ENCODE data around the gene ROR2.

ROR2 gene

GRCh38 chr9:91766315-91767069, 183.5 kb downstream of the ROR2 start:
- Histone ChIP-seq H2AFZ (ENCODE audit: low read length) (no peak overlapping the region), H3K27me3 (ENCODE audit: control insufficient read depth in 3 of 3, insufficient read depth in 3 of 3, low read depth in 1 of 3, low read length in 3 of 3) (no peaks in the 10 kb centered on the region)
- DNase-seq (ENCODE audit: low spot score) = no peak

GRCh38 chr9:91765296-91765695, 184.7 kb downstream of the ROR2 start:
- WGBS, 2 donors (ENCODE audit: extremely low coverage in 2 of 2, insufficient read length in 2 of 2, insufficient replicate concordance in 1 of 2) = no CpG with 5 or more reads among the region's 1 CpG
- Histone ChIP-seq H3K14ac (ENCODE audit: low read length) (no peak overlapping the region), H2BK120ac (ENCODE audit: low read depth, low read length) (no peak overlapping the region), H3K9ac (ENCODE audit: low read depth, low read length, poor library complexity) (no peak overlapping the region), H3K18ac (ENCODE audit: low read length) (no peak overlapping the region), H2BK5ac (ENCODE audit: low read length) (no peak overlapping the region), H3K27me3 (ENCODE audit: control insufficient read depth in 3 of 3, insufficient read depth in 3 of 3, low read depth in 1 of 3, low read length in 3 of 3) (no peaks in the 10 kb centered on the region), H3K27ac (replicated peaks; ENCODE audit: low read length) (no peak overlapping the region), H2BK12ac (ENCODE audit: low read length) (no peak overlapping the region), H3K4me1 (ENCODE audit: control insufficient read depth in 2 of 2, insufficient read depth in 1 of 2, low read depth in 1 of 2, low read length in 2 of 2) (no peaks in the 10 kb centered on the region), H4K8ac (ENCODE audit: low read depth, low read length) (no peak overlapping the region), H3K4ac (ENCODE audit: low read length) (no peak overlapping the region), H2AFZ (ENCODE audit: low read length) (no peak overlapping the region), H3K23ac (ENCODE audit: low read depth, low read length, poor library complexity) (no peak overlapping the region), H4K91ac (ENCODE audit: low read depth, low read length, poor library complexity) (no peak overlapping the region), H2AK5ac (ENCODE audit: low read depth, low read length) (no peak overlapping the region), H3K36me3 (replicated peaks in 1 of 2; ENCODE audit: control insufficient read depth in 2 of 2, insufficient read depth in 2 of 2, low read length in 2 of 2) (peaks cover 0 to 9% of the 10 kb centered on the region in 2 donors), H3K9me3 (replicated peaks in 1 of 2; ENCODE audit: control insufficient read depth in 2 of 2, insufficient read depth in 1 of 2, low read depth in 1 of 2, low read length in 2 of 2) (peaks cover 3 to 20% of the 10 kb centered on the region in 2 donors), H3K4me3 (ENCODE audit: low read length in 2 of 2) (no peak overlapping the region), H3K79me1 (ENCODE audit: low read depth, low read length) (peaks cover 1% of the 10 kb centered on the region), H2BK15ac (ENCODE audit: low read length) (no peak overlapping the region), H3K4me2 (ENCODE audit: insufficient read depth, low read length, poor library complexity, severe bottlenecking) (no peak overlapping the region)
- no peak for DNase-seq (ENCODE audit: low spot score)

More at GRCh38 chr9:91766315-91767069, 183.5 kb downstream of the ROR2 start:
- Histone ChIP-seq H3K4me2 (ENCODE audit: insufficient read depth, low read length, poor library complexity, severe bottlenecking) (no peak overlapping the region), H3K18ac (ENCODE audit: low read length) (no peak overlapping the region), H3K14ac (ENCODE audit: low read length) (no peak overlapping the region), H3K4ac (ENCODE audit: low read length) (no peak overlapping the region), H3K79me1 (ENCODE audit: low read depth, low read length) (peaks cover 1% of the 10 kb centered on the region), H4K91ac (ENCODE audit: low read depth, low read length, poor library complexity) (no peak overlapping the region), H3K36me3 (replicated peaks in 1 of 2; ENCODE audit: control insufficient read depth in 2 of 2, insufficient read depth in 2 of 2, low read length in 2 of 2) (peaks cover 0 to 9% of the 10 kb centered on the region in 2 donors), H3K9me3 (replicated peaks in 1 of 2; ENCODE audit: control insufficient read depth in 2 of 2, insufficient read depth in 1 of 2, low read depth in 1 of 2, low read length in 2 of 2) (peaks cover 3 to 18% of the 10 kb centered on the region in 2 donors), H2BK120ac (ENCODE audit: low read depth, low read length) (no peak overlapping the region), H2BK12ac (ENCODE audit: low read length) (no peak overlapping the region), H3K4me3 (ENCODE audit: low read length in 2 of 2) (no peak overlapping the region), H2BK15ac (ENCODE audit: low read length) (no peak overlapping the region), H3K9ac (ENCODE audit: low read depth, low read length, poor library complexity) (no peak overlapping the region), H3K23ac (ENCODE audit: low read depth, low read length, poor library complexity) (no peak overlapping the region), H4K8ac (ENCODE audit: low read depth, low read length) (no peak overlapping the region), H2BK5ac (ENCODE audit: low read length) (no peak overlapping the region), H3K27ac (replicated peaks; ENCODE audit: low read length) (no peak overlapping the region), H3K4me1 (ENCODE audit: control insufficient read depth in 2 of 2, insufficient read depth in 1 of 2, low read depth in 1 of 2, low read length in 2 of 2) (no peaks in the 10 kb centered on the region), H2AK5ac (ENCODE audit: low read depth, low read length) (no peak overlapping the region)
- no CpG with 5 or more reads among the region's 8 CpGs for WGBS, 2 donors (ENCODE audit: extremely low coverage in 2 of 2, insufficient read length in 2 of 2, insufficient replicate concordance in 1 of 2)

- Histone ChIP-seq H2BK15ac (ENCODE audit: low read length) (no peak overlapping the region), H2BK120ac (ENCODE audit: low read depth, low read length) (no peak overlapping the region), H3K14ac (ENCODE audit: low read length) (no peak overlapping the region), H3K18ac (ENCODE audit: low read length) (no peak overlapping the region), H4K8ac (ENCODE audit: low read depth, low read length) (no peak overlapping the region), H3K4me2 (ENCODE audit: insufficient read depth, low read length, poor library complexity, severe bottlenecking) (no peak overlapping the region), H4K91ac (ENCODE audit: low read depth, low read length, poor library complexity) (no peak overlapping the region), H3K79me1 (ENCODE audit: low read depth, low read length) (no peaks in the 10 kb centered on the region), H3K9me3 (replicated peaks in 1 of 2; ENCODE audit: control insufficient read depth in 2 of 2, insufficient read depth in 1 of 2, low read depth in 1 of 2, low read length in 2 of 2) (peaks cover 3 to 20% of the 10 kb centered on the region in 2 donors), H3K23ac (ENCODE audit: low read depth, low read length, poor library complexity) (no peak overlapping the region), H3K9ac (ENCODE audit: low read depth, low read length, poor library complexity) (no peak overlapping the region), H2AFZ (ENCODE audit: low read length) (no peak overlapping the region), H3K27me3 (ENCODE audit: control insufficient read depth in 3 of 3, insufficient read depth in 3 of 3, low read depth in 1 of 3, low read length in 3 of 3) (no peaks in the 10 kb centered on the region), H3K4me1 (ENCODE audit: control insufficient read depth in 2 of 2, insufficient read depth in 1 of 2, low read depth in 1 of 2, low read length in 2 of 2) (no peaks in the 10 kb centered on the region), H2BK5ac (ENCODE audit: low read length) (no peak overlapping the region), H3K4ac (ENCODE audit: low read length) (no peak overlapping the region), H2BK12ac (ENCODE audit: low read length) (no peak overlapping the region), H3K4me3 (ENCODE audit: low read length in 2 of 2) (no peak overlapping the region), H2AK5ac (ENCODE audit: low read depth, low read length) (no peak overlapping the region), H3K36me3 (replicated peaks in 1 of 2; ENCODE audit: control insufficient read depth in 2 of 2, insufficient read depth in 2 of 2, low read length in 2 of 2) (peaks cover 0 to 9% of the 10 kb centered on the region in 2 donors), H3K27ac (replicated peaks; ENCODE audit: low read length) (no peak overlapping the region)
- no peak for DNase-seq (ENCODE audit: low spot score)
- WGBS, 2 donors (ENCODE audit: extremely low coverage in 2 of 2, insufficient read length in 2 of 2, insufficient replicate concordance in 1 of 2) = no CpG with 5 or more reads among the region's 2 CpGs
Observed at GRCh38 chr9:91764661-91765060, 185.4 kb downstream of the ROR2 start.

DNA sequence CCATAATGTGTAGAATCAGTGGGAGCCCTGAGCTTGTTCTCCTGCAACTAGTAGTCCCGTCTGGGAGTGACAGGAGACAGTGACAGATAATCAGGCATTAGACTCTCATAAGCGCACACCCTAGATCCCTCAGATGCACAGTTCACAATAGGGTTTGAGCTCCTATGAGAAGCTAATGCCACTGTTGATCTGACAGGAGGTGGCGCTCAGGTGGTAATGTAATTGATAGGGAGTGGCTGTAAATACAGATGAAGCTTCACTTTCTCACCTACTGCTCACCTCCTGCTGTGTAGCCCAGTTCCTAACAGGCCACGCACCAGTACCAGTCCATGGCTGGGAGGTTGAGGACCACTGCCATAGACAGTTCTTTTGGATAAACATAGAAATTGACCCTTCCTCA, 188.7 kb downstream of the ROR2 start:
- no peak overlapping the region for H3K27ac ChIP-seq (replicated peaks; ENCODE audit: low read length)
- no CpG with 5 or more reads among the region's 4 CpGs for WGBS, 2 donors (ENCODE audit: extremely low coverage in 2 of 2, insufficient read length in 2 of 2, insufficient replicate concordance in 1 of 2)
- H3K9ac ChIP-seq (ENCODE audit: low read depth, low read length, poor library complexity) = no peak overlapping the region

More for the DNA sequence above, 188.7 kb downstream of the ROR2 start:
- Histone ChIP-seq H3K27me3 (ENCODE audit: control insufficient read depth in 3 of 3, insufficient read depth in 3 of 3, low read depth in 1 of 3, low read length in 3 of 3) (no peaks in the 10 kb centered on the region), H3K36me3 (replicated peaks in 1 of 2; ENCODE audit: control insufficient read depth in 2 of 2, insufficient read depth in 2 of 2, low read length in 2 of 2) (peaks cover 3 to 8% of the 10 kb centered on the region in 2 donors), H2BK15ac (ENCODE audit: low read length) (no peak overlapping the region), H4K8ac (ENCODE audit: low read depth, low read length) (no peak overlapping the region), H2BK120ac (ENCODE audit: low read depth, low read length) (no peak overlapping the region), H3K4me3 (ENCODE audit: low read length in 2 of 2) (no peak overlapping the region), H4K91ac (ENCODE audit: low read depth, low read length, poor library complexity) (no peak overlapping the region), H2BK5ac (ENCODE audit: low read length) (no peak overlapping the region), H2AFZ (ENCODE audit: low read length) (no peak overlapping the region), H3K4me2 (ENCODE audit: insufficient read depth, low read length, poor library complexity, severe bottlenecking) (no peak overlapping the region), H3K4me1 (ENCODE audit: control insufficient read depth in 2 of 2, insufficient read depth in 1 of 2, low read depth in 1 of 2, low read length in 2 of 2) (no peaks in the 10 kb centered on the region), H3K14ac (ENCODE audit: low read length) (no peak overlapping the region), H3K23ac (ENCODE audit: low read depth, low read length, poor library complexity) (no peak overlapping the region), H3K18ac (ENCODE audit: low read length) (no peak overlapping the region), H3K9me3 (replicated peaks in 1 of 2; ENCODE audit: control insufficient read depth in 2 of 2, insufficient read depth in 1 of 2, low read depth in 1 of 2, low read length in 2 of 2) (peaks cover 3 to 20% of the 10 kb centered on the region in 2 donors), H2AK5ac (ENCODE audit: low read depth, low read length) (no peak overlapping the region), H3K79me1 (ENCODE audit: low read depth, low read length) (peaks cover 3% of the 10 kb centered on the region), H3K4ac (ENCODE audit: low read length) (no peak overlapping the region), H2BK12ac (ENCODE audit: low read length) (no peak overlapping the region)
- DNase-seq (ENCODE audit: low spot score) = no peak
